ENCODE data around the gene SLC35F4. TPM values are rescaled to one million over a fixed set of nuclear protein-coding genes. Genes with fewer than 3 reads are reported as not detected.

SLC35F4 gene
- total RNA-seq, 6 donors from 2014 or later = not detected

GRCh38 chr14:57671021-57671420 is 194.9 kb downstream of the SLC35F4 start:
- Histone ChIP-seq H3K36me3 (no peaks in the 10 kb centered on the region), H3K27ac (no peak overlapping the region), H3K9me3 (no peaks in the 10 kb centered on the region), H3K4me3 (no peak overlapping the region), H3K4me1 (no peaks in the 10 kb centered on the region), H3K27me3 (no peaks in the 10 kb centered on the region)
- ATAC-seq (ENCODE audit: low FRiP score in 2 of 2) (no peak), DNase-seq (no peak)
- TF ChIP-seq EP300 (IDR thresholded peaks at IDR 0.05) = no peak
- TF ChIP-seq POLR2A (IDR thresholded peaks at IDR 0.05) = no peak
- TF ChIP-seq POLR2AphosphoS5 (IDR thresholded peaks at IDR 0.05) = no peak
- TF ChIP-seq, protein P1, sequence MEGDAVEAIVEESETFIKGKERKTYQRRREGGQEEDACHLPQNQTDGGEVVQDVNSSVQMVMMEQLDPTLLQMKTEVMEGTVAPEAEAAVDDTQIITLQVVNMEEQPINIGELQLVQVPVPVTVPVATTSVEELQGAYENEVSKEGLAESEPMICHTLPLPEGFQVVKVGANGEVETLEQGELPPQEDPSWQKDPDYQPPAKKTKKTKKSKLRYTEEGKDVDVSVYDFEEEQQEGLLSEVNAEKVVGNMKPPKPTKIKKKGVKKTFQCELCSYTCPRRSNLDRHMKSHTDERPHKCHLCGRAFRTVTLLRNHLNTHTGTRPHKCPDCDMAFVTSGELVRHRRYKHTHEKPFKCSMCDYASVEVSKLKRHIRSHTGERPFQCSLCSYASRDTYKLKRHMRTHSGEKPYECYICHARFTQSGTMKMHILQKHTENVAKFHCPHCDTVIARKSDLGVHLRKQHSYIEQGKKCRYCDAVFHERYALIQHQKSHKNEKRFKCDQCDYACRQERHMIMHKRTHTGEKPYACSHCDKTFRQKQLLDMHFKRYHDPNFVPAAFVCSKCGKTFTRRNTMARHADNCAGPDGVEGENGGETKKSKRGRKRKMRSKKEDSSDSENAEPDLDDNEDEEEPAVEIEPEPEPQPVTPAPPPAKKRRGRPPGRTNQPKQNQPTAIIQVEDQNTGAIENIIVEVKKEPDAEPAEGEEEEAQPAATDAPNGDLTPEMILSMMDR (IDR thresholded peaks at IDR 0.05) = no peak
- 89 to 94% methylated on average over 3 of the region's 3 CpGs for WGBS, 2 donors

GRCh38 chr14:57660208-57660607 is 205.7 kb downstream of the SLC35F4 start:
- Histone ChIP-seq H3K27me3 (no peaks in the 10 kb centered on the region), H3K4me3 (no peak overlapping the region), H3K4me1 (no peaks in the 10 kb centered on the region), H3K36me3 (no peaks in the 10 kb centered on the region), H3K9me3 (peaks cover 0 to 4% (median 0%) of the 10 kb centered on the region in 4 donors), H3K27ac (no peak overlapping the region)
- ATAC-seq (ENCODE audit: low FRiP score in 2 of 2) = no peak
- DNase-seq = no peak
- TF ChIP-seq EP300 (IDR thresholded peaks at IDR 0.05) (no peak), POLR2AphosphoS5 (IDR thresholded peaks at IDR 0.05) (no peak), POLR2A (IDR thresholded peaks at IDR 0.05) (no peak)
- TF ChIP-seq, protein P1 (IDR thresholded peaks at IDR 0.05) = no peak
- WGBS, 2 donors = 56% methylated on average over 2 of the region's 2 CpGs; no CpG with 5 or more reads in 1 of the 2 donors

DNA sequence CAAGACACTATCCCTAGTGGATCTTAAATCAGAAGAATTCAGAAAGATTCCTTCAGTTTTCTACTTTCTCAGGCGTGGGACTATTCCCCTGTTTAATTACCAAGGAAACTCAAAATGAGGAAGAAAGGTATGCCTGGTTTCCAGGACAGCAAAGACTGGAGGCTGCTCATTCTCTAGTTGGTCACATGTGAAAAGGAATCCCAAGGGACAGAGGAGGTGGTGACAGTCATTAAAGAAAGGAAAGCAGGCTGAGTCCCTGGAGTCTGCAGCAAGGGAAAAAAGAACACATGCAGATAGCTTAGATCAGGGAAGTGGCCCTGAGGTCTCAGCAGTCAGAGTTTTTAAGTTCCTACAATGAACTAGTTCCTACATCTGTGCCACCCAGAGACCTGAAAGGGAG is 206.8 kb downstream of the SLC35F4 start:
- TF ChIP-seq POLR2A (IDR thresholded peaks at IDR 0.05) = no peak
- TF ChIP-seq POLR2AphosphoS5 (IDR thresholded peaks at IDR 0.05) = no peak
- TF ChIP-seq, protein P1 (IDR thresholded peaks at IDR 0.05) = no peak
- no peak for TF ChIP-seq EP300 (IDR thresholded peaks at IDR 0.05)
- H3K36me3 ChIP-seq = no peaks in the 10 kb centered on the region
- no peaks in the 10 kb centered on the region for H3K4me1 ChIP-seq
- H3K27ac ChIP-seq = no peak overlapping the region
- DNase-seq (no peak), ATAC-seq (ENCODE audit: low FRiP score in 2 of 2) (no peak)
- WGBS, 2 donors = 75 to 76% methylated on average over 1 of the region's 1 CpG
- no peaks in the 10 kb centered on the region for H3K27me3 ChIP-seq
- no peak overlapping the region for H3K4me3 ChIP-seq
- H3K9me3 ChIP-seq = peaks cover 0 to 4% (median 0%) of the 10 kb centered on the region in 4 donors

DNA sequence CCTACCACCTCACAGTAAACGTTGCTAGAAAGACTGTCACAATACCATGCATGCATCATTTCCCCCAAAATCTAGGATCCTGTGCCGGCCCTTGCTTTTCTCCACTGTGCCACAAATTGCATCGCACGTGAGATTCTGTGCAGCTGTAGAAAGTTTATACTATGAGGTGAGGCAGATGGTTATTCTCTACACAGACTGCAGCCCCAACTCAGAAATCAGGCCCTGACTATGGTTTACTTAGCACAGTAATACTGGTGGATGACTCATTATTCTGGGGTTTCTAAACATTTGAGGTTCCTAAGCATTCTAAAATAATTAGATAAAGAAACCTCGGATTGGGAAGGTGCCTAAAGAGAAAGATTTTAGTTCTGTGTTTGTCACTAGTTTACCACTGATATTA is 208.4 kb downstream of the SLC35F4 start:
- 58 to 72% methylated on average over 5 of the region's 5 CpGs for WGBS, 2 donors
- Histone ChIP-seq H3K9me3 (no peaks in the 10 kb centered on the region), H3K27me3 (no peaks in the 10 kb centered on the region), H3K4me3 (no peak overlapping the region), H3K27ac (no peak overlapping the region), H3K36me3 (no peaks in the 10 kb centered on the region), H3K4me1 (no peaks in the 10 kb centered on the region)
- no peak for DNase-seq
- TF ChIP-seq POLR2A (IDR thresholded peaks at IDR 0.05) (no peak), POLR2AphosphoS5 (IDR thresholded peaks at IDR 0.05) (no peak), EP300 (IDR thresholded peaks at IDR 0.05) (no peak)
- TF ChIP-seq, protein P1 (IDR thresholded peaks at IDR 0.05) = no peak
- no peak for ATAC-seq (ENCODE audit: low FRiP score in 2 of 2)

DNA sequence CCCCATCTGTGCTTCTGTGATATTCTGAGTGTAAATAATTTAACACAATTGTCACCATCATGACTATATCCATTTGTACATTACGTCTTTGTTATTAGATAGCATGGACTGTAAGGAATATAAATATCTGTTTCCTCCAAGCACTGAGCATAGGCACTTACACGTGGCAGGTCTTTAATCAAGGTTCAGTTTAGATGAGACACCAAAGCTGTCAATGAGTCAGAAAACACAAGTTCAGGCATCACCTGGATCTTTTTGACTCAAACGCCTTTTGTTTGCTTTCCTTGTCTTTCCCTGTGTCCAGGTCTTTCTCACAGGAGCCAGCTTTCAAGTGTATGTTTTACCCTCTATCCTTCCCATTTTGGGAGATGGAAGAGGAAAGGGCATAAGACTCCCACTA is 209.0 kb downstream of the SLC35F4 start:
- WGBS, 2 donors = 48 to 49% methylated on average over 3 of the region's 3 CpGs
- H3K4me1 ChIP-seq = no peaks in the 10 kb centered on the region
- no peak for TF ChIP-seq POLR2AphosphoS5 (IDR thresholded peaks at IDR 0.05)
- TF ChIP-seq EP300 (IDR thresholded peaks at IDR 0.05) = no peak
- TF ChIP-seq, protein P1 (IDR thresholded peaks at IDR 0.05) = no peak
- TF ChIP-seq POLR2A (IDR thresholded peaks at IDR 0.05) = no peak
- H3K27me3 ChIP-seq = no peaks in the 10 kb centered on the region
- no peaks in the 10 kb centered on the region for H3K36me3 ChIP-seq
- H3K27ac ChIP-seq = no peak overlapping the region
- no peak for DNase-seq
- no peak overlapping the region for H3K4me3 ChIP-seq
- no peaks in the 10 kb centered on the region for H3K9me3 ChIP-seq
- no peak for ATAC-seq (ENCODE audit: low FRiP score in 2 of 2)

Data from upper lobe of left lung (tissue), 6 donors.